Ovary (tissue), 3 donors: Measurements from ENCODE around the gene CTU1.

ENCODE experiments used
- CTCF ChIP-seq, 3 donors: fragments of 450-650 bp in 2 of 3; fragments of 200-600 bp in 1 of 3; IDR thresholded peaks; one replicate each; pipeline versions ENCODE4 v1.5.1 to v1.8.0; 2016 to 2022; ENCODE audit warnings: antibody characterized with exemption in 3 of 3, mild to moderate bottlenecking in 1 of 3
- EP300 ChIP-seq: sonication (generic); formaldehyde crosslinking; IDR thresholded peaks from one replicate; pipeline ENCODE4 v1.6.1; 2017; ENCODE audit warnings: antibody characterized with exemption
- POLR2A ChIP-seq: fragments of 450-650 bp; IDR thresholded peaks from one replicate; pipeline ENCODE4 v1.6.1; 2017; ENCODE audit warnings: antibody characterized with exemption, mild to moderate bottlenecking, moderate library complexity
- donor health status: DM: no; HTN: no; CAD: no.

DNA sequence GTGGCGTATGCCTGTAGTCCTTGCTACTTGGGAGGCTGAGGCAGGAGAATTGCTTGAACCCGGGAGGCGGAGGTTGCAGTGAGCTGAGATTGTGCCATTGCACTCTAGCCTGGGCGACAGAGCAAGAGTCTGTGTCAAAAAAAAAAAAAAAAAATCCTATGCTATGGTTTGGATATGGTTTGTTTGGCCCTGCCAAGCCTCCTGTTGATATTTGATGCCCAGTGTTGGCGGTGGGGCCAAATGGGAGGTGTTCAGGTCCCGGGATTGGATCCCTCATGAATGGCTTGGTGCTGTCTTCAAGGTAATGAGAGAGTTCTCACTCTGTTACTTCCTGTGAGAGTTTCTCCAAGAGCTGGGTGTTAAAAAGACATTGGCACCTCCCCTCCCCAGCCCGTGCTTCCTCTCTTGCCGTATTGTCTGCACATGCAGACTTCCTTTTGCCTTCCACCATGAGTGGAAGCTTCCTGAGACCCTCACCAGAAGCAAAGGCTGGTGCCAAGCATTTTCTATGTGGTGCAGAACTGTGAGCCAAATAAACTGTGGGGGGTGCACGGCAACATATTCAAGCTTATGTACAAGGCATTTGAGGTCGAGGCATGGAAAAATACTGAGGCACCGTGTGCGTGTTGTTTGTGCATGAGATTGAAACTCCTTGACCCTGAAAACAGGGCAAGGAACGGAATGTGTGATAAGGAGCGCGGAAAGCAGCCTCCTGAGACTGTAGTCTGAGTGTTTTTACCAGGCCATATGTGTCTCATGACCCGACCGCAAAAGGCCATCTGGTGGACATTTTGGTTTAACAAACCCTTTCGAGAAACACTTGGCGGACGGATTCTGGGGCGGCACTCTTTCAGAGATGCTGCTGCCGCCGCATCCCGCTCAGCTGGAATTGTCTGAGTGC lies 23.8 kb upstream of the CTU1 start:
- TF ChIP-seq CTCF (IDR thresholded peaks at IDR 0.05) (peak in 1 of 3 donors; percentile 37), POLR2A (no peak), EP300 (no peak)
